Brain microvascular endothelial cell (primary cell): ENCODE measurements around the gene COL6A5.

Experiments
- DNase-seq: peaks from one replicate; pipeline ENCODE4 v3.0.0-alpha.2; 2020
- H3K27ac ChIP-seq: fragments of 250-450 bp; sonication (Bioruptor Pico); 2 replicates; pipeline ENCODE4 v1.5.1; 2020; ENCODE audit warnings: mild to moderate bottlenecking, moderate library complexity
- H3K27me3 ChIP-seq: fragments of 250-450 bp; sonication (Bioruptor Pico); replicated peaks from 2 replicates; pipeline ENCODE4 v1.5.1; 2020; ENCODE audit warnings: mild to moderate bottlenecking
- H3K36me3 ChIP-seq: fragments of 250-450 bp; sonication (Bioruptor Pico); replicated peaks from 2 replicates; pipeline ENCODE4 v1.5.1; 2020; ENCODE audit warnings: mild to moderate bottlenecking
- H3K4me3 ChIP-seq: 2 replicates; pipeline ENCODE4 v1.5.1; 2011; ENCODE audit warnings: low read depth, mild to moderate bottlenecking, control low read depth, low read length, moderate library complexity
- CTCF ChIP-seq: IDR thresholded peaks from 2 replicates; pipeline ENCODE4 v1.5.1; 2011; ENCODE audit warnings: low read depth, mild to moderate bottlenecking, moderate library complexity, low read length, control low read depth, inconsistent platforms; ENCODE audit errors: missing control alignments
- in situ Hi-C: cut with HindIII; loops from 2 replicates; pipeline ENCODE4 v1.10.0; 2017; ENCODE audit warnings: low sequenced_read_pairs, low pct_ligation_motif_present

Gene COL6A5

GRCh38 chr3:130345487-130346079 is at the start of gene COL6A5:
COL6A5 (plus strand) TSS chr3:130345672; CDS start chr3:130373639, 27,967 bp downstream.
- H3K36me3 ChIP-seq, result no peaks in the 10 kb centered on the region

GRCh38 chr3:130299531-130299930 is 45.9 kb upstream of the COL6A5 start:
- no peaks in the 10 kb centered on the region for H3K36me3 ChIP-seq
- no peak for DNase-seq
- no peak overlapping the region for H3K27ac ChIP-seq
- in situ Hi-C loops, result no loop called here
- no peaks in the 10 kb centered on the region for H3K27me3 ChIP-seq
- no peak overlapping the region for H3K4me3 ChIP-seq
- TF ChIP-seq CTCF, result no peak

More at GRCh38 chr3:130345487-130346079, at the start of gene COL6A5:
- no peak for DNase-seq
- in situ Hi-C loops, result no loop called here
- TF ChIP-seq CTCF, result no peak
- no peak within 1 kb of the TSS for H3K27ac ChIP-seq
- peaks cover 20% of the 10 kb centered on the region for H3K27me3 ChIP-seq
- no peak within 1 kb of the TSS for H3K4me3 ChIP-seq

GRCh38 chr3:130300888-130301287 is 44.6 kb upstream of the COL6A5 start:
- in situ Hi-C loops, result no loop called here
- H3K36me3 ChIP-seq, result no peaks in the 10 kb centered on the region
- TF ChIP-seq CTCF, result no peak

GRCh38 chr3:130310109-130310508 is 35.4 kb upstream of the COL6A5 start:
- Histone ChIP-seq H3K27me3 (no peaks in the 10 kb centered on the region), H3K4me3 (no peak overlapping the region), H3K27ac (no peak overlapping the region), H3K36me3 (no peaks in the 10 kb centered on the region)
- DNase-seq, result no peak
- in situ Hi-C loops, result no loop called here
- TF ChIP-seq CTCF, result no peak

More at GRCh38 chr3:130300888-130301287, 44.6 kb upstream of the COL6A5 start:
- Histone ChIP-seq H3K4me3 (no peak overlapping the region), H3K27ac (no peak overlapping the region), H3K27me3 (no peaks in the 10 kb centered on the region)
- no peak for DNase-seq

- no peaks in the 10 kb centered on the region for H3K36me3 ChIP-seq
- in situ Hi-C loops, result no loop called here
- TF ChIP-seq CTCF, result no peak
- H3K4me3 ChIP-seq, result no peak overlapping the region
- no peak for DNase-seq
- no peak overlapping the region for H3K27ac ChIP-seq
- H3K27me3 ChIP-seq, result no peaks in the 10 kb centered on the region
Observed at GRCh38 chr3:130312374-130312773, 33.1 kb upstream of the COL6A5 start.

- H3K36me3 ChIP-seq, result no peaks in the 10 kb centered on the region
- DNase-seq, result no peak
- in situ Hi-C loops, result no loop called here
- no peak overlapping the region for H3K27ac ChIP-seq
- no peaks in the 10 kb centered on the region for H3K27me3 ChIP-seq
- H3K4me3 ChIP-seq, result no peak overlapping the region
- no peak for TF ChIP-seq CTCF
Observed at GRCh38 chr3:130316169-130316568, 29.3 kb upstream of the COL6A5 start.
